ENCODE measurements around the gene CHN2.
"Not testable (repeated sequence)": the region's sequence is repeated elsewhere in the genome, so short reads cannot be mapped to it uniquely, and the experiment has no call there.

CHN2 gene

DNA sequence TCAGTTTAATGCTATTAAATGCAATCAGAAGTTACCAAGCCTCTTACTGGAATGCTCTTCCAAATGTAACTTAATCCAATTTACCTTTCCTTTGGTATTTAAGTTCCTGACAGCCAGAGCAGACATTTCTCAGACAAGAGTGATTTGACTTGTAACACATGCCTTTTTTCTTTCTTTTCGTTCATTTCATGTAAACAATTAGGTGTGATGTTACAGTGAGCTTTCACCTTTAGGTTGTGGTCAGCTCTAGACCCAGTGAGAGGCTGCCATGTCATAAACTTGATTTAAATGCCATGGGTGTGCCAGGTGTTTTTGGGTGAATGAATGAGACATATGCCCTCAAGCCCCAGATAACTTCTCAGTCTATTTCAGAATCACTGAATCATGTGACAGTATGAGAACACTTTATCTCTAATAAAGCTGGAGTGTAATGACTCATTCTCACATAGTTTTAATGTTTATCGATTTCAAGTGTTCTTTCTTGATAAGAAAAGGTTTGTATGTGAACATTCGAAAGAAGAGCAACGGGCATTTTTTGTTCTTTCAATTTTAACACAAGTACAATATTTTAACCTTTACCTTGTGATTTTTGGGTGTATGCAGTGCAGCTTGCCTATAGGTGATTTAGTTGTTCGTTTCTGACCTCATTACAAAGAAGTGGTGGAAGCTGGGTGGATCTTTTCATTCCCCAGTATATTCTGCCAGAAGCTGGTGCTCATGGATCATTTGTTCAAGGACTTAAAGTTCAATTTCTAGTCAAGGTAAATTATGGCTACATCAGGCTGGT, 61.5 kb downstream of the CHN2 start:
- DNase-seq (ENCODE audit: low read depth in 2 of 2): no peak

GRCh38 chr7:29256693-29257002, 62.1 kb downstream of the CHN2 start:
- no peak for DNase-seq (ENCODE audit: low read depth in 2 of 2)

GRCh38 chr7:29258951-29259350, 64.4 kb downstream of the CHN2 start:
- no peak for DNase-seq (ENCODE audit: low read depth in 2 of 2)

- no peak for DNase-seq (ENCODE audit: low read depth in 2 of 2)
Measured at GRCh38 chr7:29262191-29262917, 67.8 kb downstream of the CHN2 start.

- not testable (repeated sequence) for DNase-seq (ENCODE audit: low read depth in 2 of 2)
Measured at GRCh38 chr7:29263601-29264207, 69.1 kb downstream of the CHN2 start.

- no peak for DNase-seq (ENCODE audit: low read depth in 2 of 2)
Measured at GRCh38 chr7:29265208-29265923, 70.8 kb downstream of the CHN2 start.

- no peak for DNase-seq (ENCODE audit: low read depth in 2 of 2)
Measured at GRCh38 chr7:29269935-29270334, 75.4 kb downstream of the CHN2 start.

DNA sequence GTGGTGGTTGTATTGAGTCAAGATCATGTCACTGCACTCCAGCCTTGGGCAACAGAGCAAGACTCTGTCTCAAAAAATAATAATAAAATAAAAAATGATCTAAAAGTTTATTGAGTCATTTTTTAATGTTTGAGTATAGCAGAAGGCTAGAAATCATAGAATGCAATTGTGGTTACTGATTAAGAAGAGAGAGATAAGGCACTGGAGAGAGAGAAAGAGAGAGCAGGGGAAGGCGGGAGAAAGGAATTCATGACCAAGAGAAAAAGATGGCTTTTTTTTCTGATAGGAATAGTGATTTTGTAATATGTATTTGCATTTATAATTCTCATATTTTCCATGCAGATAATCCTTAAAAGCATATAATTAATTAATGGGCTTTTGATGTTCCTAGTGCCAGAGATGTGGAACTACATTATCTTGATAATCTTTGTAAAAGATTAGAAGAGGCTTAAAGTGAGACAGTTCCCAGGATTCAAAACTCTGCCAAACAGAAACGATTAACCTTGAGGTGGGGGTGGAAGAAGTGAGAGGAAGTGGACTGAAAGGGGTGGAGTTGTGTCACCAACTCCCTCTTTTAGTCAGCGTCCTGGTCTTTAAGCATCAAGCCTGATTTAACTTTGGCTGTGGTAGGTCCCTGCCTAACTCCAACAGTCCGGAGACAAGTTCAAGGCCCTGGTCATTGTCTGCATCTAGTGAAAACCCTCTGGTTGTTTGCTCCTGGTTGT, 76.2 kb downstream of the CHN2 start:
- no peak for DNase-seq (ENCODE audit: low read depth in 2 of 2)

DNA sequence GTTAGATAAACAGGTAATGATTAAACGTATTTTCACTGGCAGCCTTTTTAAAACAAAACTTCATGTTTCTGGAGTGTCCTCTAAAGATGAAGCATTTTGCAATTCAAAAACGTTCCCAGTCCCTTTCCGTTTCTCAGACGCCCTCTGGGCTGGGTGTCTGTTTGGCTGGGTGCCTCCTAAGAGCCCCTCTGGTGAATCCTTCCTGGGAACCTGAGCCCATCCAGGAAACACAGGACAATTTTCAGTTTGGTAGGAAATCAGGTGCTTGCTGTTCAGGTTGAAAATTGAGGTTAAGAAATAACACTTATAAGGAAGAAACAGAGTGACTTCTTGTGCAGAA, 76.7 kb downstream of the CHN2 start:
- DNase-seq (ENCODE audit: low read depth in 2 of 2): no peak

DNA sequence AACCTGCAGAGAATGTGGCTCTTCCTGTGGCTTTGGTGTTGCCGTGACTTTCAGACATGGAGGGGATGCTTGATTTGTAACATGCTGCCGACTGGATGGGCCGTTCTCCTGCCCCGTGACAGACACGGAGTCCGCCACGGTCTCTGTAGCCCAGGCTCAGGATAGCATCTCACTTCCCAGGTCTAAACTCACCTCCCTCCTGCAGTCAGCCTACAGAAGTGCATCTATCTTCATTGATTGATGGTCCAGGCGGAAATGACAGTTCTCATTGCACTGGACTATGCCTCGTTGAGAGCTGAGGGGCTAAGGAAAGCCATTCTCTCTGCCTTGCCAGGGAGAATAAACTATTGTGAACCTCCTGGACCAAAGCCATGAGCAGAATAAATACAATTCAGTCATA, 77.5 kb downstream of the CHN2 start:
- no peak for DNase-seq (ENCODE audit: low read depth in 2 of 2)

GRCh38 chr7:29274146-29275017, 79.8 kb downstream of the CHN2 start:
- DNase-seq (ENCODE audit: low read depth in 2 of 2): no peak

DNA sequence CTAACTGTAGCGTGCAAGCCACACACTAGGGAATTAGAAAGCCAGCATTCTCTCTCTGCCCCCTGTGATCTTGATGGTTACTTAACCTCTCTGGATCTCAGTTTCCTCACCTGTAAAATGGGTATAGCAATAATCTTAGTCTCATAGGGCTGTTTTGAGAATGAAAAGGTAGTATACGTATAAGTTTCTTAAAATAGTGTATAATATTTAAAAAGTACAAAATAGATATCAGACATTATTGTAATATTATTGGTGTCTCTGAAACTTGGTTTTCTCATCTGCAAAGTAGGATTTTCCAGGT, 80.4 kb downstream of the CHN2 start:
- DNase-seq (ENCODE audit: low read depth in 2 of 2): no peak

GRCh38 chr7:29275493-29275892, 80.9 kb downstream of the CHN2 start:
- no peak for DNase-seq (ENCODE audit: low read depth in 2 of 2)

DNA sequence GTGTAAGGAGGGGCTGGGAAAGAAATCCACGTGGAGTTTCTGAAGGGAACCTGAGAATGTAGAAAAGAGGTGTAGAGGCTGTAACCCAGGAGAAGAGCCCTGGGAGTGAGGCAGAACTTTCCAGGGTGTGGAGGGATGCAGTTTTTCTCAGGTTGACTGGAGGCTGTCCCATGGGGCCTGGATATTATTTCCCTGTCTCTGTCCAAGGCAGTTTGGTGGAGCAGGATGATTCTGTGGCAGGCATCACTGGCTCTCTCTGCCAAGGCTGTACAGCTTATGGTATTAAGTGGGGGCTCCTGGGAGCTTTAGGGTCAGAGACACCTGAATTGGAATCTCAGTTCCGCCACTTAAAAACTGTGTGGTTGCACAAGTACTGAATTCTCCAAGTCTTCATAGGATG, 81.6 kb downstream of the CHN2 start:
- DNase-seq (ENCODE audit: low read depth in 2 of 2): no peak

- no peak for DNase-seq (ENCODE audit: low read depth in 2 of 2)
Measured at GRCh38 chr7:29276806-29277205, 82.2 kb downstream of the CHN2 start.

DNA sequence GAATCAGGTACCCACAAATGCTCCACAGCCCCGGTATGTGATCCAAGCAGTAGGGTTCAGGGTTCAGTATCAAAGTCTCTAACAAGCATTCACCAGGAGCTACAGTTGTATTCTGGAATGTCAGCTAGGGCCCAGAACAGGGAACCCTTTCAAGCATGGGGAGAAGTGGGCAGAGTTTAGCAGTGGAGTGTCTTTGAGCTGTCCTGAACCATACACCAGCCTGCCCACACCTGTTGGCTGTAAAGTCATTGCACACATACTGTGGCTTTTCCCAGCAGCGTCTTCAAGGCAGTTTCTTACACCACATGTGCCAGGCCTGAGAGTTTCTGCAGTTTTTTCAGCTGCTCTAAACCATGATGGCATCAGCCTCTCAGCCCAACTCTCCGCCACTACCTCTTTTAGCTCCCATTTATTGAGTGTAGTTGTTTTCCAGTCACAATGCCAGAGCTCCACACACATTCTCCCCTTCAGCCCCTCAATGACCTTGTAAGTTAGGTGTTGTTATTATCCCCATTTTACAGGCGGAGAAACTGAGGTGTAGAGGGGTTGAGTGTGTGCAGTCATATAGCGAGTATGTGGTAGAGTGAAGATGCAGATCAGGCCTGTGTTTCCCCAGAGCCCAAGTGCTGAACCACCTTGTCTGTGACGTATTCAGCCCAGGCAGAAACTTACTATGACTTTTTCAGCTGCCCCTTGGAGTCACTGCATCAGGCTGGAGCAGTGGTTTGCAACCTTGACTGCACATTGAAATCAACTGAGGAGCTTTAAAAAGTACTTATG, 83.1 kb downstream of the CHN2 start:
- DNase-seq (ENCODE audit: low read depth in 2 of 2): no peak

DNA sequence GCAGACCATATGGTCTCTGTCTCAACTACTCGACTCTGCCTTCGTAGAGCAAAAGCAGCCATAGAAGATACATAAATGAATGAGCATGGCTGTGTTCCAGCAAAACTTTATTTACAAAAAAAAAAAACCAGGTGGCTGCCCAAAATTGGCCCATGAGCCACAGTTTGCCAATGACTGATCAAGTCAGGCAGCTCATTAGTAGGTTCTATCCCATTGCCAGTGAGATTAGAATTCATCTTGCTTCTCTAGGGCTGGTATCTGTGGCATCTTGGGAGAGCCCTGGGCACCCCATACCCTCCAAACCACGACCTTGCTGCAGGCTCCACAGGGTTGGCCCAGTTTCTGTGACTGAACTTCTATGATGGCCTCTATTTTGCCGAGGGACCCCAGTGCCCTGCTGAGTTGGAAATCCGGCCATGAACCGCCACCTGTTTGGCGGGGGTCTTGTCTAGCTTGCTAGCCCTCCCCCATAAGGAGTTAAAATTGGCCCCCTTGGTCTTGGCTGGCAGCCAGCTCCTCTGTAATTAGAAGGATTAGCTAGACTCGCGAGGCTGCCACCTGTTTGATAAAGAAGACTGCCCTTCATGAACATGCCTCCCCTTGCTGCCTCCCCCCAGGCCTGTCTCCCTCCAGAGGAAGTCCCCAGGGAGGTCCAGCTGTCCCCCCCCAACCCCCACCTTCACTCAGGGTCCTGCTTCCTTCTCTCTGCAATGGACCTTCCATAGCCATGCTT, 83.9 kb downstream of the CHN2 start:
- no peak for DNase-seq (ENCODE audit: low read depth in 2 of 2)

DNA sequence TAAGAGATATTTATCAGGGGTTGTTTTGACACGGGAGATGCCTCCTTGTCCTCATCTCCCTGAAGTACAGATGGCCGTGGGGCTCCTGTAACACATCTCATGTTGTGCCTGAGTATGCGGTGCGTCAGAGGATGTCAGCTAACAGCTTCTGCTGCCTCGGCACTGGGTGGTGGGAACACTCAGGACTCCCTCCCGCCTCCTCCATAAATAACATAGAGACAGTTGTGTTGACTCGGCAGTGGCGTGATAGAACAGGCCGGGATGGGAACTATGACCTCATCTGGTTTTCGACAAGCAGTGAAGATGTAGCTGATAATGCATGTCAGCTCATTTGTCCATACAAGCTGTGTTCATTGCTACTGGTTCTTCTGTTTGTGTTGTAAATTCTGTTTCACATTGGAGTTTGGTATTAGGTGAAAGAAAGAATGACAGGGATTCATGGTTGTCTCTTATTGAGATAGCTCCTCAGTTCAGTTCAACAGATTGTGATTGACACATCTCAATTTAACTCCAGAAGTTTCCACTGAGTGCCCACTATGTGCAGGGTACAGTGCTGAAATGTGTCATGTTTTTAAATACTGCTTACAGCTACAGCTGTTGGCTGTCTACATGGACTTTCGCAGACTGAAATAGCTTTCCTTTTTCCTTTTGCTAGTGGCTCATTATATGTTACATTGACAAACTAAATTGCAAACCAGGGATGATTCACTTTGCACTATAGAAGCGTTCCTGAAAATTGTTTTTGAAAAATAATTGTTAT, 87.4 kb downstream of the CHN2 start:
- DNase-seq (ENCODE audit: low read depth in 2 of 2): no peak
